Urinary bladder (tissue), 2 donors: ENCODE data around the gene LRRC37A2. TPM values are rescaled to one million over a fixed set of nuclear protein-coding genes. Genes with fewer than 3 reads are reported as not detected.

Experiments used
- polyA plus RNA-seq: library from polyadenylated mRNA; stranded (reverse); fragments of 200-250 nt; gene quantifications from one replicate; pipeline ENCODE4 v1.2.3, GENCODE V29; 2013
- small RNA-seq: library from RNA; depleted of rRNA; stranded (forward); fragments of <200 nt; gene quantifications from one replicate; pipeline ENCODE3, GENCODE V24; 2014
- total RNA-seq: library from RNA; depleted of rRNA; stranded (reverse); fragments of >200 nt; gene quantifications from one replicate; pipeline ENCODE4 v1.2.3, GENCODE V29; 2014
- donor health status: healthy.

The LRRC37A2 gene
- total and polyA plus RNA-seq, 2 donors = 3.1 to 10.8 TPM

Small RNA genes within 50 kb of the gene (small RNA-seq; reads per million reads assigned to genes)
- not detected for gene RN7SL199P

Other genes starting within 250 kb of the LRRC37A2 start
- gene LRRC37A, start 217.3 kb upstream of the LRRC37A2 start, total RNA-seq = 4.5 TPM
- gene LRRC37A, start 217.3 kb upstream of the LRRC37A2 start, polyA plus RNA-seq = 0.72 TPM
- 17.1 TPM for gene ARL17B, start 150.7 kb upstream of the LRRC37A2 start, total RNA-seq
- 9.4 TPM for gene ARL17B, start 150.7 kb upstream of the LRRC37A2 start, polyA plus RNA-seq
- 12.4 TPM for gene ARL17A, start 67.2 kb downstream of the LRRC37A2 start, total RNA-seq
- gene ARL17A, start 67.2 kb downstream of the LRRC37A2 start, polyA plus RNA-seq = 6.0 TPM
- 37.8 TPM for gene NSF, start 78.2 kb downstream of the LRRC37A2 start, total RNA-seq
- gene NSF, start 78.2 kb downstream of the LRRC37A2 start, polyA plus RNA-seq = 23.2 TPM